ENCODE results near the gene SHISAL1.

SHISAL1 gene

GRCh38 chr22:44256085-44256484, 56.7 kb downstream of the SHISAL1 start:
- Histone ChIP-seq H3K36me3 (ENCODE audit: insufficient read depth, low read length) (no peaks in the 10 kb centered on the region), H3K27me3 (ENCODE audit: insufficient read depth, low read length) (no peaks in the 10 kb centered on the region)

GRCh38 chr22:44254811-44255210, 57.9 kb downstream of the SHISAL1 start:
- Histone ChIP-seq H3K27ac (ENCODE audit: low read depth, low read length, poor library complexity, severe bottlenecking) (no peak overlapping the region), H3F3A (ENCODE audit: insufficient read depth, low read length) (no peaks in the 10 kb centered on the region), H3K4me3 (ENCODE audit: low read depth, low read length, poor library complexity, severe bottlenecking) (no peak overlapping the region), H2AFZ (ENCODE audit: low read length) (no peak overlapping the region), H3K79me2 (ENCODE audit: insufficient read depth, low read length) (no peaks in the 10 kb centered on the region), H3K9ac (ENCODE audit: low read length) (no peak overlapping the region), H3K9me2 (ENCODE audit: low read depth, low read length) (no peaks in the 10 kb centered on the region), H3K4me1 (ENCODE audit: insufficient read depth, low read length, severe bottlenecking) (no peaks in the 10 kb centered on the region), H3K4me2 (ENCODE audit: low read length) (no peak overlapping the region), H3K27me3 (ENCODE audit: insufficient read depth, low read length) (peaks cover 3% of the 10 kb centered on the region; the same call in 1 of the 2 replicates), H3K9me3 (ENCODE audit: low read length) (0 out of 2 replicates have a peak, but pooled peaks cover 2% of the 10 kb centered on the region), H4K20me1 (ENCODE audit: insufficient read depth, low read length) (no peaks in the 10 kb centered on the region), H3K36me3 (ENCODE audit: insufficient read depth, low read length) (no peaks in the 10 kb centered on the region)
- TF ChIP-seq EZH2 (IDR thresholded peaks at IDR 0.05; ENCODE audit: borderline replicate concordance, low read length) (no peak), CTCF (IDR thresholded peaks at IDR 0.05; ENCODE audit: low read length) (no peak)

More at GRCh38 chr22:44256085-44256484, 56.7 kb downstream of the SHISAL1 start:
- Histone ChIP-seq H3K9me2 (ENCODE audit: low read depth, low read length) (no peaks in the 10 kb centered on the region), H4K20me1 (ENCODE audit: insufficient read depth, low read length) (no peaks in the 10 kb centered on the region), H3K9ac (ENCODE audit: low read length) (no peak overlapping the region), H3K9me3 (ENCODE audit: low read length) (no peaks in the 10 kb centered on the region), H3K4me1 (ENCODE audit: insufficient read depth, low read length, severe bottlenecking) (no peaks in the 10 kb centered on the region), H2AFZ (ENCODE audit: low read length) (no peak overlapping the region), H3K79me2 (ENCODE audit: insufficient read depth, low read length) (no peaks in the 10 kb centered on the region), H3K4me2 (ENCODE audit: low read length) (no peak overlapping the region), H3F3A (ENCODE audit: insufficient read depth, low read length) (no peaks in the 10 kb centered on the region), H3K27ac (ENCODE audit: low read depth, low read length, poor library complexity, severe bottlenecking) (no peak overlapping the region), H3K4me3 (ENCODE audit: low read depth, low read length, poor library complexity, severe bottlenecking) (no peak overlapping the region)
- TF ChIP-seq CTCF (IDR thresholded peaks at IDR 0.05; ENCODE audit: low read length) (no peak), EZH2 (IDR thresholded peaks at IDR 0.05; ENCODE audit: borderline replicate concordance, low read length) (no peak)

- no peaks in the 10 kb centered on the region for H3K9me2 ChIP-seq (ENCODE audit: low read depth, low read length)
- no peaks in the 10 kb centered on the region for H3K79me2 ChIP-seq (ENCODE audit: insufficient read depth, low read length)
- no peak for TF ChIP-seq EZH2 (IDR thresholded peaks at IDR 0.05; ENCODE audit: borderline replicate concordance, low read length)
- TF ChIP-seq CTCF (IDR thresholded peaks at IDR 0.05; ENCODE audit: low read length) = no peak
- 0 out of 2 replicates have a peak, but pooled peaks cover 4% of the 10 kb centered on the region for H3K9me3 ChIP-seq (ENCODE audit: low read length)
- H4K20me1 ChIP-seq (ENCODE audit: insufficient read depth, low read length) = no peaks in the 10 kb centered on the region
- no peaks in the 10 kb centered on the region for H3K4me1 ChIP-seq (ENCODE audit: insufficient read depth, low read length, severe bottlenecking)
- no peak overlapping the region for H2AFZ ChIP-seq (ENCODE audit: low read length)
- H3K27ac ChIP-seq (ENCODE audit: low read depth, low read length, poor library complexity, severe bottlenecking) = no peak overlapping the region
- H3K4me3 ChIP-seq (ENCODE audit: low read depth, low read length, poor library complexity, severe bottlenecking) = no peak overlapping the region
- H3K9ac ChIP-seq (ENCODE audit: low read length) = no peak overlapping the region
- H3K4me2 ChIP-seq (ENCODE audit: low read length) = no peak overlapping the region
- no peaks in the 10 kb centered on the region for H3K36me3 ChIP-seq (ENCODE audit: insufficient read depth, low read length)
- H3F3A ChIP-seq (ENCODE audit: insufficient read depth, low read length) = no peaks in the 10 kb centered on the region
- peaks cover 8% of the 10 kb centered on the region; the same call in 1 of the 2 replicates for H3K27me3 ChIP-seq (ENCODE audit: insufficient read depth, low read length)
These were observed 63.2 kb downstream of the SHISAL1 start for GRCh38 chr22:44249376-44250147.
